NCI-H2196 treated with DMSO at 0.1 percent for 48 hours (cell line): Measurements from ENCODE around the gene PLD2.
"Not testable (repeated sequence)": the region's sequence is repeated elsewhere in the genome, so short reads cannot be mapped to it uniquely, and the experiment has no call there.

Experiments
- DNase-seq: peaks from one replicate; lab custom pipeline; 2025; ENCODE audit not compliant: unreplicated experiment; lab: John Stamatoyannopoulos, UW

PLD2 gene

DNA sequence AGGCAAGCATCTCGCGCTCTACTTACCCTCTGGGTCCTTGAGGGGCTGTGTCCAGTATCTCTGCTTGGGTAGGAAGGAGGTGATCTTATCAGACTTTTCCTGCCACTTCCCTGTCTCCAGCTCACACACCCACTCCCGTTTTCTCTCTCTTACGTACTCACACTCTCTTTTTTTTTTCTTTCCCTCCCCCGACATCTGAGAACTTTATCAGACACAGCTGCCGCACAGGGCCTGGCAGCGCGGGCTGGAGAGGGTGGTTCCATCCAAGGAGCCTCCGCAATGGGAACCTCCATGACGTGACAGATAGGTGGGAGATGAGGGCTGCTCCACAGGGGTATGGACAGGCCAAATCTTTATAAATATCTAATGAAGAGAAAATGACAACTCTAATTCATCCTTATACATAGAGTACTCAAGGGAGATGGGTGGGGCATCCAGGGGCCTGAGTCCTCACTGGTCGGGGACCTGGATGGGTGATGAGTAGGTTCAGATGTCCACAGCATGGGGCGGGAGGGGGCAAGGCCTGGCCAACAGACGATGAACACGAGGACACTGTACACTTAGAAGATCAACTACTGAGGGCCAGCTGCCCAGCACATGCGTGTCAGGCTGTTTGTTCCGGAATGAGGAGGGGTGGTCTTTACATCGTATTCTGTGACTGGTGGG lies 49.5 kb downstream of the PLD2 start:
- DNase-seq: no peak

DNA sequence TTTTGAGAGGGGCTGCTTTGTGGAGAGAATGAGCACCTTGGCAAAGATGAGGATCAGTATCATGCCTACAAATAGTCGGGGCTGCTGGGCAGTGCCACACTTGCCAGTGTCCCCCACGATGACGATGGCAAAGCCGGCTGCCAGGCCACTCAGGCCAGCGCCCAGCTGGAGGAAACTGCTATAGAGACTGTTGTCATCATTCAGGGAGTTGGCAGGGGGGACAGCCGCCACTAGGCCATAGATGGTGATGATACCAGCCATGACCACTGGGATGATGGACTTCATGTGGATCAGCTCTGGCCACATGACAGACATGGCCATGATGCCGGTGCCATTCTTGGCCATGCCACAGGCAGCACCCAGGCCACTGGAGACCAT lies 50.0 kb downstream of the PLD2 start:
- DNase-seq: no peak

DNA sequence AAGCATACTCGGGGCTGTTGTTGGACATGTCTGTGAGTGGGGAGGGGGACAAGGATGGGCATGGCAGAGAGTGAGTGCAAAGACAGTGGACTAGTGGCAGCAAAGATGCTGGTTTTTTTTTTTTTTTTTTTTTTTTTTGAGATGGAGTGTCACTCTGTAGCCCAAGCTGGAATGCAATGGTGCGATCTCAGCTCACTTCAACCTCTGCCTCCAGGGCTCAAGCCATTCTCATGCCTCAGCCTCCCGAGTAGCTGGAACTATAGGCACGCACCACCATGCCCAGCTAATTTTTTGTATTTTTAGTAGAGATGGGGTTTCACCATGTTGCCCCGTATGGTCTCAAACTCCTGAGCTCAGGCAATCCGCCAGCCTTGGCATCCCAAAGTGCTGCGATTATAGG lies 50.4 kb downstream of the PLD2 start:
- DNase-seq: not testable (repeated sequence)

- DNase-seq: no peak
These were observed 51.3 kb downstream of the PLD2 start for GRCh38 chr17:4858068-4858881.

GRCh38 chr17:4858882-4859260 lies 51.9 kb downstream of the PLD2 start:
- no peak for DNase-seq

GRCh38 chr17:4859816-4860625 lies 53.1 kb downstream of the PLD2 start:
- no peak for DNase-seq

- no peak for DNase-seq
These were observed 53.7 kb downstream of the PLD2 start for GRCh38 chr17:4860651-4861050.

DNA sequence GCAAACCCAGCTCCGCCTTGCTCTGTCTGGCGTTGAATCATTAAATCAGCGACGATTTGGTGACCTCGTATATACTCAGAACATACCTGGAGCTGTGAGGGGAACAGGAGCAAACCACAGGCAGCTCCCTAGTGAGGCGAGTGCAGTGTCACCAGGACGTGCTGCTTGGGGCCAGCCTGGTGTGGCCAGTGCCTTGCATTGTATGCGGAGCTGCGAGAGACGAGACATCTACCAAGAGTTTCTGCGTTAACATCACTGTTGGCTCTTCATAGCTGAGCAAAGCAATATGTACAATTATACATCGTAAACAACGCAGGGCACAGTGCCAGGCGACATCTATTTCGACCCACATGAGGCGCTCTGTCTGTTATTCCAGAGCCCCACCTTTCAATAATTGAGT lies 54.1 kb downstream of the PLD2 start:
- DNase-seq: no peak

DNA sequence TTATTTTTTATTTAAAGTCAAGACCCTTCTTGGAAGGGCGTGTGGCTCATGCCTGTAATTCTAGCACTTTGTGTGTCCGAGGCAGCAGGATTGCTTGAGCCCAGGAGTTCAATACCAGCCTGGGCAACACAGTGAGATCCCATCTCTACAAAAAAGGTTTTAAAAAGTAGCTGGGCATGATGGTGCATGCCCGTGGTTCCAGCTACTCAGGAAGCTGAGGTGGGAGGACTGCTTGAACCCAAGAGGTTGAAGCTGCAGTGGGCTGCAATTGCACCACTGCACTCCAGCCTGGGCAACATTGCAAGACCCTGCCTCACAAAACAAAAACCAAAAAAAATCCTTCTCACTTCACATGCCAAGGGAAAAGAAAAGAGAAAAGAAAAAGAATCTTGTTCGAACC lies 55.8 kb downstream of the PLD2 start:
- DNase-seq: no peak

DNA sequence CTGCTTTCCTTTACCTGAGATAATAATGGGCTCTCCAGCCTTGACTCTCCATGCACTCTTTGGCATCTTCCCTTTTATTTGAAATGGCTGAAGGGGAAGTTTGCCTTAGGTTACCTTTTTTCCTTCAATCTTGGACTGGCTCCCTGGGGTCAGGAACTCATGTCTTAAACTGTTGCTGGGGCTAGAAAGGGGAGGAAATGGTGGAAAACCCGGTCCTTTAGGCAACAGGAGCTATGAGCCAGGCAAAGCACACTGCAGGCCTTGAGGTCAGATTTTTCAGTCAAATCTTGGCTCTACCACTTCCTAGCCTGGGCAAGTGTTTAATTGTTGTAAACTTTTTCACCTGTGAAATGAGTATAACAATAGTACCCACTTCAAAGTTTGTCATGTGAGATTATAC lies 56.4 kb downstream of the PLD2 start:
- DNase-seq: no peak

- not testable (repeated sequence) for DNase-seq
These were observed 60.6 kb downstream of the PLD2 start for GRCh38 chr17:4867535-4867934.

DNA sequence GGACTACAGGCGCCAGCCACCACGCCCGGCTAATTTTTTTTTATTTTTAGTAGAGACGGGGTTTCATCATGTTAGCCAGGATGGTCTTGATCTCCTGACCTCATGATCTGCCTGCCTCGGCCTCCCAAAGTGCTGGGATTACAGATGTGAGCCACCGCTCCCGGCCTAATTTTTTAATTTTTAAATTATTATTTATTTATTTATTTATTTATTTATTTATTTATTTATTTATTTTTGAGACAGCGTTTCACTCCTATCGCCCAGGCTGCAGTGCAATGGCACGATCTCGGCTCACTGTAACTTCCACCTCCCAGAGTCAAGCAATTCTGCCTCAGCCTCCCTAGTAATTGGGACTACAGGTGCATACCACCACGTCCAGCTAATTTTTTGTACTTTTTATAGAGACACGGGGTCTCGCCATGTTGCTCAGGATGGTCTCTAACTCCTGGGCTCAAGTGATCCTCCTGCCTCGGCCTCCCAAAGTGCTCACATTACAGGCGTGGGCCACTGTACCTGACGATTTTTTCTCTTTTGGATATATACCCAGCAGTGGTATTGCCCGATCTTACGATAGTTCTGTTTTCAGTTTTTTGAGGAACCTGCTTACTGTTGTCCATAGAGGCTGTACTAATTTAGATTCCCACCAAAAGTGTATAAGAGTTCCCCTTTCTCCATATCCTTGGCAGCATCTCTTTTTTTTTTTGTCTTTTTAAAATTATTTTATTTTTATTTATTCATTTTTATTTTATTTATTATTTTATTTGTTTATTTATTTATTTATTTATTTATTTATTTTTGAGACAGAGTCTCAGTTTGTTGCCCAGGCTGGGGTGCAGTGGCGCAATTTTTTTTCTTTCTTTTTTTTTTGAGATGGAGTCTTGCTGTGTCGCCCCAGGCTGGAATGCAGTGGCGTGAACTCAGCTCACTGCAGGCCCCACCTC lies 62.4 kb downstream of the PLD2 start:
- DNase-seq: not testable (repeated sequence)

DNA sequence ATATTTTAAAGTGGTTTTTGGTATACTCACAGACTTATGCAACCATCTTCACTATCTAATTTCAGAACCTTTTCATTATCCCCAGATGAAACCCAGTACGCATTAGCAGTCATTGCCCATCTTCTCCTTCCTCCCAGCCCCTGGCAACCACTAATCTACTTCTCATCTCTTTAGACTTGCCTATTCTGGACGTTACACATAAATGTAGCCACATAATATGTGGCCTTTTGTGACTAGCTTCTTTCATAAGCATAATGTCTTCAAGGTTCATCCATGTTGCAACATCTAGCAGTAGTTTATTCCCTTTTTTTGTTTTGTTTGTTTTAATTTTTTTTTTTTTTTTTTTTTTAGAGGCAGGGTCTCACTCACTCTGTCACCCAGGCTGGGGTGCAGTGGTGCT lies 63.9 kb downstream of the PLD2 start:
- DNase-seq: no peak

GRCh38 chr17:4872786-4873185 lies 65.8 kb downstream of the PLD2 start:
- no peak for DNase-seq
